LNCAP (cell line): ENCODE results near the gene ZCCHC24.

Source experiments
- TF ChIP-seq, protein P1 (sequence below): fragments of 450-650 bp; IDR thresholded peaks from 2 replicates; pipeline ENCODE4 v1.5.1; 2017; ENCODE audit warnings: mild to moderate bottlenecking

ZCCHC24 gene

DNA sequence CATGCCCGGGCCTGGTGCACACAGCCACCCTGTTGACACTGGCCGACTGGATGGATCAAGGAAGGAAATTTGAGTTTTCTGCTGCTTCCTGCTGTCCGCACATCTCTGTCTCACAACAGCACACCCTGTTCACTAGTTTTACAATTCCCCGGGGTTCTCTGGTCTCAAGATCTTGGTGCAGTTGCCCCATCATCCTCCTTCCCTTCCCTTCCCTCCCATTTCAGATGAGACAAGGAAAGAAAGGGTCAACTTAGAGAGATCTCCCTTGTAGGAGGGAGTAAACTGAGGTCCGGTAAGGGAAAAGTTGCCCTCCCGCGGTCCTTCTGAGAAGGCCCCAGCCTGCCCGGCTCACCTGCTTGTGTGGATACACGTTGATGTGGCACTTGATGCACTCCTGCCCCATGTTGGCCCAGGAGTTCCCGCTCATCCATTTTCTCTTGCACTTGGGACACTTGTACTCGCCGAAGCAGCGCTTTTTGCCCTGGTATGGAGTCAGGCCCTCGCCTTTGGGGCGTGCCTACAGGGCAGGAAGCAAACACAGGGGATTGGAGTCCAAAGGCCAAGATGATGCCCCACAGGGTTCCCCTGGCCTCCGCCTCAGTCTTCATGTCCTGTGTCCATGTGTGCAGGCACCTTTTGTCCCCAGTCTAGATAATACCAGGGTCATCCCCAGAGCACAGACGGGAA lies 51.4 kb downstream of the ZCCHC24 start:
- TF ChIP-seq, protein P1, sequence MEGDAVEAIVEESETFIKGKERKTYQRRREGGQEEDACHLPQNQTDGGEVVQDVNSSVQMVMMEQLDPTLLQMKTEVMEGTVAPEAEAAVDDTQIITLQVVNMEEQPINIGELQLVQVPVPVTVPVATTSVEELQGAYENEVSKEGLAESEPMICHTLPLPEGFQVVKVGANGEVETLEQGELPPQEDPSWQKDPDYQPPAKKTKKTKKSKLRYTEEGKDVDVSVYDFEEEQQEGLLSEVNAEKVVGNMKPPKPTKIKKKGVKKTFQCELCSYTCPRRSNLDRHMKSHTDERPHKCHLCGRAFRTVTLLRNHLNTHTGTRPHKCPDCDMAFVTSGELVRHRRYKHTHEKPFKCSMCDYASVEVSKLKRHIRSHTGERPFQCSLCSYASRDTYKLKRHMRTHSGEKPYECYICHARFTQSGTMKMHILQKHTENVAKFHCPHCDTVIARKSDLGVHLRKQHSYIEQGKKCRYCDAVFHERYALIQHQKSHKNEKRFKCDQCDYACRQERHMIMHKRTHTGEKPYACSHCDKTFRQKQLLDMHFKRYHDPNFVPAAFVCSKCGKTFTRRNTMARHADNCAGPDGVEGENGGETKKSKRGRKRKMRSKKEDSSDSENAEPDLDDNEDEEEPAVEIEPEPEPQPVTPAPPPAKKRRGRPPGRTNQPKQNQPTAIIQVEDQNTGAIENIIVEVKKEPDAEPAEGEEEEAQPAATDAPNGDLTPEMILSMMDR: no peak

DNA sequence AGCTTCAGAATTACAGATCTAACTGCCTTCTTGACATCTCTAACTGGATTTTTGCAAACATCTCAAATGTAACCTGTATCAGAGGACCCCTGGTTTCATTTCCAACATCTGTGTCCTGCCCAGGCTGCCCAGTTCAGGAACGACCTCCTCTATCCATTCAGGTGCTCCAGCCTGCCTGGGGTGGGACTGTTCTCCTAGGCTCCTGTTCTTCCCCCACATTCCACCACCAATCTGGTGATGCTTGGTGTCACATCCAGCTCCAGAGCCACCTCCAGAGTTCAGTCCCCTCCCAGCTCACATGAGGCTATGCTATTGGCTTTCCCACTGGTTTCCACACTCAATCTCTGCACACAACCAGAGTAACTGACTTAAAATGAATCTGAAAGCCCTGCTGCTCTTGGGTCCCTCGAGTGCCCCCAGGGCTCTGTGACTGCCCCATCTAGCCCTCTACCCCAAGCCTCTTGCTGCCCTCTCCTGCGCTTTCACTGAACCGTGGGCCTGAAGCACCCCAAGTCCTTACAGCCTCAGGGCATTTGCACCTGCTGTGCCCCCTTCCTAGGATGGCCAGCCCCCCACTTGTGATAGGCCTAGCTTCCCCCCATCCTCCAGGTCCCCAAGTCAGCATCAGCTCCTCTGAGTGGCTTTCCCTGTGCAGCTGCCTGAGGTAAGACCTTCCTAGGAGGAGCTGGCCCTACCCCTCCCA lies 52.1 kb downstream of the ZCCHC24 start:
- TF ChIP-seq, protein P1: no peak

DNA sequence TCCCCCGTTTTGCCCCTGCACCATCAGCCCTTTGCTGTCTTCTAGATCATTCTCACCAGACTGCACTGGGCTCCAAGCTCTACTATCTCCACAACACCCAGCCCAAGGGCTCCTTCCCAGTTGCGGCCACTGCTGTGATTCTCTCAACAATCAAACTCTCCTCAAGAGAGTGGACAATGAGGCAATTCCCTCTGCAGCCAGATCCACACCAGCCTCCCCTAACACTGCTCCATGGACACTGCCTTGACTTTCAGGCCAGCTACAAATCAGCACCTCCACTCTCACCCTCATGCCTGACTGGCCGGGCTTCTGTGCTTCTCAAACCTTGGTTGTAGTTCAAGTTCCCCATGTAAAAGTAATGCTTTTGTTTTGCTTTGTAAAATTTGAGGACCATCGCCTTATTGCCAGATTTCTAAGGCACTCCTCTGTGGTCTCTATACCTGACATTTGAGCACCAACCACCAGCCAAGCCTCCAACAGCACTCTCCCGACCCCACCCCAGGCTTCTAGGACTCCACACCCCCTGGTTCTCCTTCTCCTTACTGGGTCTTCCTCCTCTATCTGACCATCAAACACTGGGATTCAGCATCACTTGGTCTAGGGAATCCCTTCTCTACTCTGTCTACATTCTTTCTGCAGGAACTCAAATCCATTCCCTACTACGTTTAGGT lies 52.8 kb downstream of the ZCCHC24 start:
- TF ChIP-seq, protein P1: no peak

DNA sequence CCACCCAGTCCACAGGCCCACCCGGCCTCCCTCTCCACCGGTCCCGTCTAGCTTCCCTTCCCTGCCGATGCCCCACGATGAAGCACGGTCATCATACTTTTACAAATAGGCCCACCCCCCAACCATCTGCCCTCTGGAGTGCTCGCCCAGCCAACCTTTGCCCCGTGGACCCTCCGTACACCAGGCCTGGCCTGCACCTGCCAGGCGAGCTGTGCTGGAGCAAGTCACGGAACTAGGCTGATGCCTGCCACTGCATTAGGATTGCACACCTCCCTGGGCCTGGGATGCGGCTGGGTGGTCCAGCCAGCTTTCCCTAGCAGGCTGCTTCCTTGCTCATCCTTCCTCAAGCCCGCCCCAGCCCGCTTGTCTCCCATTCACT lies 53.4 kb downstream of the ZCCHC24 start:
- TF ChIP-seq, protein P1: no peak

DNA sequence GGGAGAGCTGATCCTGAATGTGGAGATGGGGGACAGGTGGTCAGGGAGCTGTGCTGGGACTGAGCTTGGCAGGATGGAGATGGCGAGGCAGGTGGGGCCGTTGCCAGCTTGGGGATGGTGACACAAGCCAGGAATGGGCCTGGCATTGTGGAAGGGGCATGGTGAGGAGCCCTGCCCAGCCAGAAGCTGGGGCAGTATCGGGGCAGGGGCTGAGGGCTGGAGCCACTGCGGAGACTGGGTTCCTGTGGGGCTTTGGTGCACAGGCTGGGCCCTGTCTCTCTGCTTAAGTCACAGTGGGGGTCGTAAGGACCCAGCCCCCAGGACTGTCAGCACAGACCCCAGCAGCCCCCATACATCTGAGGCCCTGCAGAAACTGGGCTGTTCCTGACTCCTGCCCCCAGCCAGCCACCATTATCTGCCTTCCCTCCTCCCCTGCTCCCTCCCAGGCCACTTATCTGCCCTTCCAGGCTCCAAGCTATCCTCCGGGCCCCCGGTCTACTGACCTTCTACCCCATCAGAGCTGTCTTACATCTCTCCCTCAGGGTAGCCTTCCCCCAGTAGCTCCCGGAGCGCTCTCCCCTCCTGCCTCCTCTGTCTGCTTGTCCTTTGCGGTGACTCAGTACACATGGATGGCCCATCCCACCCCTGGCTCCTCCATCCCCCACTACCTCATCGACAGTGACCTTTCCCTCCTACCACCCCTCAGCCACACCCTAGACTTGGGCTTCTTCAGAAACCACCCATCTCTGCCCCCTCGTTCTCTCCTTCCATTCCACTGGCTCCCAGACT lies 54.0 kb downstream of the ZCCHC24 start:
- TF ChIP-seq, protein P1: no peak

DNA sequence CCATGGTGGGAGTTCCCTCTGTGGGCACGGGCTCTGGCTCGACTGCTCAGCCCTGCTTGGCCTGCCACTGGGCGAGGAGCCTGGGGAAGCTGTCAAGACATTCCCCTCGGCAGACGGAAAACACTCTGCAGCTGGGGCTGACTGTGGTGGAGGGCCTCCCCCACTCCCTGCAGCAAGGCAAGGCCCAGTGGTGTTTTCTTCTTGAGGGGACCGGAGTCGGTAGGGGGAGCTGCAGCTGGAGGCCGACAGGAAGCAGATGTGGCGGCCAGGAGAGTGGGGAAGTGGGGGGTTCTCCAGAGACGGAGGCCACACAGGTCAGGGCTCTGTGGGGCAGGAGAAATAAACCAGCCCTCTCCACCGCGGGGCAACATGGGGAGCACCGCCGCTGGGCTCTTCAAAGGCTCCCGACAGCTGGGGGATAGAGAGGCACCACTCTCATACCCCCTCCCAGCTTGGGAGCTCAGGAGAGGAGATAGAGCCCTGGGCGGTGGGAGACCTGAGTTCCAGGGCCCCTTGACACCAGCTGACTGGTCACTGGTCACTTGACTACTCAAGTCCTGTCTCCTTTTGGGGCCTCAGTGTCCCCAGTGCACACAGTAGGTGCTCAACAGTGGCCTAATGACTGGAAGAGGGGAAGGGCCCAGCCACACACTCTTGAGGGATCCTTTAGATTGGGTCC lies 54.7 kb downstream of the ZCCHC24 start:
- TF ChIP-seq, protein P1: no peak

DNA sequence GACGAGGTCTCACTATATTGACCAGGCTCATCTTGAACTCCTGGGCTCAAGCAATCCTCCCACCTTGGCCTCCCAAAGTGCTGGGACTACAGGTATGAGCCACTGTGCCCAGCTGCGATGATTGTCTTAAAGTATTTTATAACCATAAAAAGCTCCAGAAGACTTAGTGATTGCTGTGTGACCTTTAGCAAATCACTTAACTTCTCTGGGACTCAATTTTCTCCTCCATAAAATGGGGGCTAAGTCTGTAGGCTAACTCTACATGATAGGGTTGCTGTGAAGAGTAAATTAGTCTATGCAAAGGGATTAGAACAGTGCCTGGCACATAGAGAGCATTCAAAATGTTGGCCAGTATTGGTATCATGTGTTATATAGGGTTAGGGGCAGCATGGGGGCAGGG lies 55.4 kb downstream of the ZCCHC24 start:
- TF ChIP-seq, protein P1: no peak
